Uterus (tissue), 2 donors: ENCODE measurements around the gene FAM240B.

ENCODE experiments used
- CTCF ChIP-seq, 4 experiments: fragments of 200-600 bp in 2 of 4; fragments of 450-650 bp in 2 of 4; sonication (generic) in 2 of 4; IDR thresholded peaks; one replicate each; pipeline ENCODE4 v1.5.1; 2016 to 2019; ENCODE audit warnings: antibody characterized with exemption in 4 of 4, mild to moderate bottlenecking in 2 of 4, moderate library complexity in 1 of 4
- POLR2A ChIP-seq, 2 donors: fragments of 450-650 bp; IDR thresholded peaks; one replicate each; pipeline ENCODE4 v1.6.1; 2016; ENCODE audit warnings: antibody characterized with exemption in 2 of 2, mild to moderate bottlenecking in 1 of 2, moderate library complexity in 1 of 2

- no peak for TF ChIP-seq CTCF (IDR thresholded peaks at IDR 0.05)
- no peak for TF ChIP-seq POLR2A (IDR thresholded peaks at IDR 0.05)
These were observed 11.9 kb downstream of the FAM240B start for GRCh38 chr9:38707885-38708637.
